Measurements from ENCODE around the gene MLIP.
A peak's percentile ranks its signal among the peaks of the same experiment; 100 is the strongest.
"Not testable (repeated sequence)": the region's sequence is repeated elsewhere in the genome, so short reads cannot be mapped to it uniquely, and the experiment has no call there.

MLIP gene

DNA sequence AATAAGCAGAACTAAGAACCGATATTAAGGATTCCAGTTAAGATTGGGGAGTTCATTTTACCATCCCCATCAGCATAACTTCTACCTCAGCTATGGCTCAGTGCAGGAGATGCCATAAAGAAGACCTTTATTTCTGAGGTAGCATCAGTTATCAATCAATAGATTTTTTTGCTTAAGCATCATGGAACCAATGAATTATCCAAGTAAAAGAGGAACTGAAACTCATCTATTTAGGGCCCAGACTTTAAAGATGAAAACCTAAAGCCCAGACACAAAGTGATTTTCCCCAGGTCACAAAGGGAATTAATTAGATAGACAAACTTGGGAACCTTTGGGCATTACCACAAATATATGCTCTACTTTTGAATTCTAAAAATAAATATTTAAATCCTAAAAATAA lies 137.8 kb downstream of the MLIP start:
- Histone ChIP-seq H3K36me3 (ENCODE audit: control insufficient read depth in 2 of 2, insufficient read depth in 2 of 2, low read length in 2 of 2) (no peaks in the 10 kb centered on the region), H3K4me1 (ENCODE audit: control insufficient read depth, insufficient read depth, low read length) (no peaks in the 10 kb centered on the region), H3K9ac (ENCODE audit: low read length in 2 of 2) (no peak overlapping the region), H3K27ac (ENCODE audit: low read length) (no peak overlapping the region), H3K27me3 (ENCODE audit: control insufficient read depth in 1 of 2, insufficient read depth in 2 of 2, low read length in 2 of 2) (no peaks in the 10 kb centered on the region), H3K4me3 (ENCODE audit: low read length in 2 of 2) (no peak overlapping the region), H3K9me3 (ENCODE audit: control insufficient read depth in 2 of 2, low read length in 2 of 2) (no peaks in the 10 kb centered on the region)

DNA sequence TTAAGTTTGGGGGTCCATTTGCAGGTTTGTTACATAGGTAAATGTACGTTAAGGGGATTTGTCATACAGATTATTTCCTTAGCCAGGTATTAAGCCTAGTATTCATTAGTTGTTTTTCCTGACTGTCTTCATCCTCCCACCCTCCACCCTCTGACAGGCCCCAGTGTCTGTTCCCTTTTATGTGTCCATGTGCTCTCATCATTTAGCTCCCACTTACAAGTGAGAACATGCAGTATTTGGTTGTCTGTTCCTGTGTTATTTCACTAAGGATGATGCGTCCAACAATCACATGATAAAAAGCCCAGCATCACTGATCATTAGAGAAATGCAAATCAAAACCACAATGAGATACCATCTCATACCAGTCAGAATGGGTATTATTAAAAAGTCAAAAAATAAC lies 138.6 kb downstream of the MLIP start:
- H3K9me3 ChIP-seq (ENCODE audit: control insufficient read depth in 2 of 2, low read length in 2 of 2); H3K4me3 ChIP-seq (ENCODE audit: low read length in 2 of 2); H3K9ac ChIP-seq (ENCODE audit: low read length in 2 of 2); H3K4me1 ChIP-seq (ENCODE audit: control insufficient read depth, insufficient read depth, low read length); H3K27me3 ChIP-seq (ENCODE audit: control insufficient read depth in 1 of 2, insufficient read depth in 2 of 2, low read length in 2 of 2); H3K36me3 ChIP-seq (ENCODE audit: control insufficient read depth in 2 of 2, insufficient read depth in 2 of 2, low read length in 2 of 2); H3K27ac ChIP-seq (ENCODE audit: low read length): not testable (repeated sequence)

DNA sequence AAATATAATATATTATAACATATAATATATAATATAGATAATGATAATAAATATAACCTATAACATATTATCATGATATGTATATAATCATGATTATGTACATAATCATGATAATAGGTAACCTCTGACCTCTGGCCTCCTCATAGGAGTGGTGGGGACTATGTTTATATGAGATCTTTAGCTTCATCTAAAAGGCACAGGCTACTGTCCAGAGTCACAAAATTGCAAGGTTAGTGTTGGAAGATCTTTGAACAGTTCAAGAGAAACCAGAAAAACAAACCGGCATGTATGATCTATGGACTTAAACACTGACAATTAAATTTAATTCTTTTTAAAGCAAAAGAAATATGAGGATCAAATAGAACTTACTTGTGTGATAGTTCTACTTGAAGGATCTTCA lies 141.3 kb downstream of the MLIP start:
- Histone ChIP-seq H3K27me3 (ENCODE audit: control insufficient read depth in 1 of 2, insufficient read depth in 2 of 2, low read length in 2 of 2) (no peaks in the 10 kb centered on the region), H3K4me1 (ENCODE audit: control insufficient read depth, insufficient read depth, low read length) (no peaks in the 10 kb centered on the region), H3K4me3 (ENCODE audit: low read length in 2 of 2) (no peak overlapping the region), H3K36me3 (ENCODE audit: control insufficient read depth in 2 of 2, insufficient read depth in 2 of 2, low read length in 2 of 2) (no peaks in the 10 kb centered on the region), H3K27ac (ENCODE audit: low read length) (no peak overlapping the region), H3K9ac (ENCODE audit: low read length in 2 of 2) (no peak overlapping the region), H3K9me3 (ENCODE audit: control insufficient read depth in 2 of 2, low read length in 2 of 2) (no peaks in the 10 kb centered on the region)

DNA sequence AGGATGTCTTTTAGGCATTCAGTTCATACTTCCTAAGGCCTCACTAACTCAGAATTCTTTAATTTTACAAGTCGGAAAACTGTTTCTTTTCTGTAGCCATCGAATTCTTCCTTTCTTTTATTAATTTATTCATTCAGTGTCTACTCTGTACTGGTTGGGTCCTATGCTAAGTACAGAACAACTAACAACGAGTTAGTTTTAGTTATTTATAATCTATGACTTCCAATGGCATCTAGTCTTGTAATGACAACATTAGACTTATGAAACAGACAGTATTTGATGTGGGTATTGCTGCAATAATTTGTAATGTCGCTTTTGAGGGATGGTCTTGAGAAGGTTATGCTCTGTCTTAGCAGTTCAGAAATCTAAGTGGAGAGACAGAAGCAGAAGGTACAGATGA lies 141.7 kb downstream of the MLIP start:
- Histone ChIP-seq H3K4me1 (ENCODE audit: control insufficient read depth, insufficient read depth, low read length) (no peaks in the 10 kb centered on the region), H3K9ac (ENCODE audit: low read length in 2 of 2) (no peak overlapping the region)

DNA sequence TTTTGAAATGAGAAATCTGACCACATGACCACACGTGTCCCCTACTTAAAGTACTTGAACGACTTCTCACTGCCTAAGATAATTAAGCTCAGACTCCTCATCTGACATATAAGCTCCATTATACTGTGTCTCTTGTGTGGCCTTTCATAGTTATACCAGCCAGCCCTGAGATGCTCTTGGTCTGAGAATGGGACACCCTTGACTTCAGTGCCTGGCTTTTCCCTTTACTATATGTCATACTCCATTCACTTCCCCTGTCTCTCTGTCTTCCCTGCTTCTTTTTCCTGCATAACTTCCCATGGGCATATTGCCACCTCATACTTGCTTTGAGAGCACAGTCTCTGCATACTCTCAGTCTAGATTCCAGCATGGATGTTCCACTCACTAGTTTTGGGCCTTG lies 143.6 kb downstream of the MLIP start:
- Histone ChIP-seq H3K36me3 (ENCODE audit: control insufficient read depth in 2 of 2, insufficient read depth in 2 of 2, low read length in 2 of 2) (no peaks in the 10 kb centered on the region), H3K9ac (ENCODE audit: low read length in 2 of 2) (no peak overlapping the region), H3K4me1 (ENCODE audit: control insufficient read depth, insufficient read depth, low read length) (no peaks in the 10 kb centered on the region), H3K9me3 (ENCODE audit: control insufficient read depth in 2 of 2, low read length in 2 of 2) (no peaks in the 10 kb centered on the region), H3K27me3 (ENCODE audit: control insufficient read depth in 1 of 2, insufficient read depth in 2 of 2, low read length in 2 of 2) (no peaks in the 10 kb centered on the region), H3K4me3 (ENCODE audit: low read length in 2 of 2) (no peak overlapping the region), H3K27ac (ENCODE audit: low read length) (no peak overlapping the region)

More for the DNA sequence above, 141.7 kb downstream of the MLIP start:
- no peak overlapping the region for H3K4me3 ChIP-seq (ENCODE audit: low read length in 2 of 2)
- no peaks in the 10 kb centered on the region for H3K27me3 ChIP-seq (ENCODE audit: control insufficient read depth in 1 of 2, insufficient read depth in 2 of 2, low read length in 2 of 2)
- no peaks in the 10 kb centered on the region for H3K36me3 ChIP-seq (ENCODE audit: control insufficient read depth in 2 of 2, insufficient read depth in 2 of 2, low read length in 2 of 2)
- H3K27ac ChIP-seq (ENCODE audit: low read length) = no peak overlapping the region
- no peaks in the 10 kb centered on the region for H3K9me3 ChIP-seq (ENCODE audit: control insufficient read depth in 2 of 2, low read length in 2 of 2)

DNA sequence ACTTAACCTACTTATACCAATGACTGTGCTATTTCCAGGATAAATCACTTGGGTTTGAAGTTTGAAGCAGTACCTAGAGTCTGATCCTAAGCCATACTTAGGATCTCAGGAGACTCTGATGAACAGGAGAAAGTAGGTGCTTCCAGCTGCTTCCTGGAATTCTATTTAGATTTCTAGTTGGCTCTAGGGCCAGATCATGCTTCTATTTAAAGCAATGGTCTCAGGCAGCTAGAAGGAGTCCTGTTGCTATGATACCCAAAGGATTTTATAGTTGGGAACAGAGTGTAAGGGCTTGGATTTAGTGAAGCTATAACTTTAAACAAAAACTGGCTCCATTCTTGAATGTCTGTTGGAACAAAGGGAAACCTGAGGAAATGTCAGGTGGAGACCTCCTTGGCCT lies 144.6 kb downstream of the MLIP start:
- peak overlapping the region; percentile 46 for H3K27ac ChIP-seq (ENCODE audit: low read length)
- peak overlapping the region in 1 of 2 donors; percentile 42 for H3K9ac ChIP-seq (ENCODE audit: low read length in 2 of 2)
- peak overlapping the region; percentile 6 to 41 for H3K4me3 ChIP-seq (ENCODE audit: low read length in 2 of 2)
- H3K4me1 ChIP-seq (ENCODE audit: control insufficient read depth, insufficient read depth, low read length) = no peaks in the 10 kb centered on the region
- H3K27me3 ChIP-seq (ENCODE audit: control insufficient read depth in 1 of 2, insufficient read depth in 2 of 2, low read length in 2 of 2) = no peaks in the 10 kb centered on the region
- H3K9me3 ChIP-seq (ENCODE audit: control insufficient read depth in 2 of 2, low read length in 2 of 2) = no peaks in the 10 kb centered on the region
- no peaks in the 10 kb centered on the region for H3K36me3 ChIP-seq (ENCODE audit: control insufficient read depth in 2 of 2, insufficient read depth in 2 of 2, low read length in 2 of 2)

DNA sequence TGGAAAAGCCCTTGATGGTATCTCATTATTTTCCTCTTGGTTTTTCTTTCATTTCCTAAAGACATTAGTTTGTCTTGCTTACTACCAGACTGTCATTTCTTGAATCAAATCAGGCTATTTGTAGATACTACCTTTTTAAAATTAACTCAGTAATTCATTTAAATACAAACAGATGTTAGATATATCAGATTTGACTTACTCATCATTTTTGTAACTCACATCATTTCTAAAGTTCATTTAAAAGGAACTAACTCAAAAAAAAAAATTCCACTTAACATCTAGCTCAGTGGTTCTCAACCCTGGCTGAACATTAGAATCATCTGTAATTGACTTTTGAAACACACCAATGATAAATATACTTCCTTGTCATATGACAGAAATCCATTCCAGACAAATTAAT lies 148.8 kb downstream of the MLIP start:
- Histone ChIP-seq H3K36me3 (ENCODE audit: control insufficient read depth in 2 of 2, insufficient read depth in 2 of 2, low read length in 2 of 2) (no peaks in the 10 kb centered on the region), H3K27me3 (ENCODE audit: control insufficient read depth in 1 of 2, insufficient read depth in 2 of 2, low read length in 2 of 2) (no peaks in the 10 kb centered on the region), H3K4me3 (ENCODE audit: low read length in 2 of 2) (no peak overlapping the region), H3K9ac (ENCODE audit: low read length in 2 of 2) (no peak overlapping the region), H3K27ac (ENCODE audit: low read length) (no peak overlapping the region), H3K4me1 (ENCODE audit: control insufficient read depth, insufficient read depth, low read length) (no peaks in the 10 kb centered on the region), H3K9me3 (ENCODE audit: control insufficient read depth in 2 of 2, low read length in 2 of 2) (no peaks in the 10 kb centered on the region)

DNA sequence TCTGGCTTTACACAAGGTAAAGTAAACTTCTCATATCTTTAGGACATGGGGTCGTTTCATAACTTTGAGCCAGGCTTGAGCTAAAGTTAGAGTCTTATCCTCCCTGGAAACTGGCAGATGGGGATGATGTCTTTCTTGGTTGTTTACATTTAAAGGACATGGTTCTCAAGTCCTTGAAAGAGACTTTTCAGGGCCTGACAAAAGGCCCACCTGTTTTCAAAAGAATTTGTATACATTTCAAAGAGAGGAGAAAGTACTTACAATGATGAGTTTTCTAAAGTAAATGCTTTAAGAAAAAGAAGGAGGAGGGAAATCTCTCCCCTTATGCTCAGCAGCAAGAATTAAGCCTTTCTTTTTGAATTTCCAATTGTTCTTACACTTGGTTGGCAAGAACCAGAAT lies 151.3 kb downstream of the MLIP start:
- H3K9ac ChIP-seq (ENCODE audit: low read length in 2 of 2) = no peak overlapping the region
- no peaks in the 10 kb centered on the region for H3K27me3 ChIP-seq (ENCODE audit: control insufficient read depth in 1 of 2, insufficient read depth in 2 of 2, low read length in 2 of 2)
- H3K4me3 ChIP-seq (ENCODE audit: low read length in 2 of 2) = no peak overlapping the region
- no peaks in the 10 kb centered on the region for H3K36me3 ChIP-seq (ENCODE audit: control insufficient read depth in 2 of 2, insufficient read depth in 2 of 2, low read length in 2 of 2)
- no peaks in the 10 kb centered on the region for H3K4me1 ChIP-seq (ENCODE audit: control insufficient read depth, insufficient read depth, low read length)
- no peaks in the 10 kb centered on the region for H3K9me3 ChIP-seq (ENCODE audit: control insufficient read depth in 2 of 2, low read length in 2 of 2)
- H3K27ac ChIP-seq (ENCODE audit: low read length) = no peak overlapping the region

DNA sequence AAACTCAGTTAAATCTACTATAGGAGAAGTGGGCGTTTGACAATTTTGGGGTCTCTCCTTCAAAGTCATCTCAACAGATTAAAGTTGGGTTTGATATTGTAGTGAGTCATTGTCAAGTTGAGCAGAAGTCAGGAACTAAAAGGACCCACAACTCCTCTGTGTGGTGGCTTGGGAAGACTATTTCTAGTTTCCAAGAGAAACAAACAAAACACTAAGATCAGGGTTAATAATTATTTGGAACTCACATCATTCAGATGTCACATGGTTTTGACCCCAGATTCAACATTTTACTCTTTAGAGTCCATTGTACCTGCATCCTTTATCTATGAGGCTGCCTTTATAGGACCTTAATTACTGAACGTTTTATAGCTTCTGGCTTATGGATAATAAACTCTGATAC lies 151.7 kb downstream of the MLIP start:
- Histone ChIP-seq H3K27ac (ENCODE audit: low read length) (no peak overlapping the region), H3K4me1 (ENCODE audit: control insufficient read depth, insufficient read depth, low read length) (no peaks in the 10 kb centered on the region), H3K4me3 (ENCODE audit: low read length in 2 of 2) (no peak overlapping the region), H3K9ac (ENCODE audit: low read length in 2 of 2) (no peak overlapping the region), H3K27me3 (ENCODE audit: control insufficient read depth in 1 of 2, insufficient read depth in 2 of 2, low read length in 2 of 2) (no peaks in the 10 kb centered on the region), H3K9me3 (ENCODE audit: control insufficient read depth in 2 of 2, low read length in 2 of 2) (no peaks in the 10 kb centered on the region), H3K36me3 (ENCODE audit: control insufficient read depth in 2 of 2, insufficient read depth in 2 of 2, low read length in 2 of 2) (no peaks in the 10 kb centered on the region)

DNA sequence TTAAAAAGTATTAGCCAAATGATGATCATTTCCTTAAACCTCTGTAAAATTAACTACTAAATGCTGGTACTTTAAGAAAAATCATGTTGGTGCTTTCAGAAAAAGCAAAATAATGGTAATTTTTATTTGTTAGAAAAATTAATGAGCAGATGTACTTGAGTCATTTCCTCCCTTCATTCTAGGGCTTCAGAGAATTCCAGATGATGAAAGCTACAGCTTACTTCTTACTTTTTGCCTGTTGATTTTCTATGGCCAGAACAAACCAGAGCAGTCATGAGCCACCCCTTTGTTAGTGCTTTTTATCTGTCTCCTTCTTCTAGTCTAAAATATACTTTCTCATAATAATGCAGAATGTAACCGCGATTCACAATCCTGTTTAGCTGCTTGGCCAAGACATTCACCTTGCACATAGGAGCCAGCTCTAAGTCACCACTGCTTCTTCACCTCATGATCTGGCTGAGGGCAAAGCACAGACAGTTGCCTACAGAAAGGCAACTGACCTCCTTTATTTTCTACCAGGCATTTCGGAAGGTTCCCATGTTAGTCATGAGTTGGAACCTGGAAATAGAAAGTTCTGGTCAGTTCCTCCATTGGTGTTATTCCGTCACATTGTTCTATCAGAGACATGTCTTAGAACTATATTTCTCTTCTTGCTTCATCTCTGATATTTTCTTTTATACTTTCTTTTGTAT lies 153.5 kb downstream of the MLIP start:
- Histone ChIP-seq H3K27me3 (ENCODE audit: control insufficient read depth in 1 of 2, insufficient read depth in 2 of 2, low read length in 2 of 2) (no peaks in the 10 kb centered on the region), H3K4me1 (ENCODE audit: control insufficient read depth, insufficient read depth, low read length) (no peaks in the 10 kb centered on the region), H3K9ac (ENCODE audit: low read length in 2 of 2) (no peak overlapping the region), H3K36me3 (ENCODE audit: control insufficient read depth in 2 of 2, insufficient read depth in 2 of 2, low read length in 2 of 2) (no peaks in the 10 kb centered on the region), H3K27ac (ENCODE audit: low read length) (no peak overlapping the region), H3K4me3 (ENCODE audit: low read length in 2 of 2) (no peak overlapping the region), H3K9me3 (ENCODE audit: control insufficient read depth in 2 of 2, low read length in 2 of 2) (no peaks in the 10 kb centered on the region)

DNA sequence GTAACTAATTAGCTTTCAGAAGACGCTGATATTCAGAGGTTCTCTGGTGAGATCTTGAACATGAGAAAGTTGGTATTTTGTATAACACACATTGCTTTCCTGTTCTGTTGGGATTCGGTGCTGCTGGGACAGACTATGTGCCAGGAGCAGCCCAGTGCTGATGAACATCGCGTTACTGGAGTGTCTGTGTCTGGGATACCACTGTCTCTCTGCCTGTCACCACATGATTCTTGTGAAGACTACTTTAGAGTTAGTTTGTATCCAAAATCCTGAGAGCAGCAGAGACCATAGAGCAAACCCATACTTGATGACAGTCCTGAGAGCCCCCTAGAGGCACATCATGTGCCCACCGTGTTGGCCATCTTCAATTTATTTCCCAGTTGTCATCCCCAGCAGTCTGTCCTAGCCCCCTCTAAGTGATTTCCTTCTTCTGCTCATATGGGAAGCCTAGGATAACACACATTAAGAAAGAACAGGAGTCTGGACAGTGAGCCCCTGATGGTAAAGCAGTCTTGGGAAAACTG lies 155.2 kb downstream of the MLIP start:
- Histone ChIP-seq H3K9me3 (ENCODE audit: control insufficient read depth in 2 of 2, low read length in 2 of 2) (no peaks in the 10 kb centered on the region), H3K27ac (ENCODE audit: low read length) (no peak overlapping the region), H3K4me1 (ENCODE audit: control insufficient read depth, insufficient read depth, low read length) (no peaks in the 10 kb centered on the region), H3K4me3 (ENCODE audit: low read length in 2 of 2) (no peak overlapping the region), H3K9ac (ENCODE audit: low read length in 2 of 2) (no peak overlapping the region), H3K36me3 (ENCODE audit: control insufficient read depth in 2 of 2, insufficient read depth in 2 of 2, low read length in 2 of 2) (no peaks in the 10 kb centered on the region), H3K27me3 (ENCODE audit: control insufficient read depth in 1 of 2, insufficient read depth in 2 of 2, low read length in 2 of 2) (no peaks in the 10 kb centered on the region)

Data from stomach smooth muscle (tissue), 2 donors.